NT2/D1 (cell line): Measurements from ENCODE around the gene RHOH.

ENCODE experiments used
- SUZ12 ChIP-seq: IDR thresholded peaks from 2 replicates; pipeline ENCODE4 v1.6.1; 2011; ENCODE audit not compliant: insufficient read length, insufficient read depth; ENCODE audit errors: extremely low read depth
- YY1 ChIP-seq: IDR thresholded peaks from 2 replicates; pipeline ENCODE4 v1.6.1; 2011; ENCODE audit not compliant: insufficient read length, insufficient read depth
- ZNF274 ChIP-seq: IDR thresholded peaks from 2 replicates; pipeline ENCODE4 v1.6.1; 2011; ENCODE audit warnings: mild to moderate bottlenecking, low read depth, low read length

GRCh38 chr4:40186665-40187014, 10.2 kb upstream of the RHOH start:
- no peak for TF ChIP-seq YY1
- no peak for TF ChIP-seq ZNF274
- no peak for TF ChIP-seq SUZ12
